GM19238 (cell line): ENCODE measurements around the gene ACTR10.

Experiments used
- DNase-seq: peaks from one replicate; pipeline ENCODE4 v3.0.0; 2011; ENCODE audit warnings: low spot score; ENCODE audit not compliant: insufficient read length

Gene ACTR10

DNA sequence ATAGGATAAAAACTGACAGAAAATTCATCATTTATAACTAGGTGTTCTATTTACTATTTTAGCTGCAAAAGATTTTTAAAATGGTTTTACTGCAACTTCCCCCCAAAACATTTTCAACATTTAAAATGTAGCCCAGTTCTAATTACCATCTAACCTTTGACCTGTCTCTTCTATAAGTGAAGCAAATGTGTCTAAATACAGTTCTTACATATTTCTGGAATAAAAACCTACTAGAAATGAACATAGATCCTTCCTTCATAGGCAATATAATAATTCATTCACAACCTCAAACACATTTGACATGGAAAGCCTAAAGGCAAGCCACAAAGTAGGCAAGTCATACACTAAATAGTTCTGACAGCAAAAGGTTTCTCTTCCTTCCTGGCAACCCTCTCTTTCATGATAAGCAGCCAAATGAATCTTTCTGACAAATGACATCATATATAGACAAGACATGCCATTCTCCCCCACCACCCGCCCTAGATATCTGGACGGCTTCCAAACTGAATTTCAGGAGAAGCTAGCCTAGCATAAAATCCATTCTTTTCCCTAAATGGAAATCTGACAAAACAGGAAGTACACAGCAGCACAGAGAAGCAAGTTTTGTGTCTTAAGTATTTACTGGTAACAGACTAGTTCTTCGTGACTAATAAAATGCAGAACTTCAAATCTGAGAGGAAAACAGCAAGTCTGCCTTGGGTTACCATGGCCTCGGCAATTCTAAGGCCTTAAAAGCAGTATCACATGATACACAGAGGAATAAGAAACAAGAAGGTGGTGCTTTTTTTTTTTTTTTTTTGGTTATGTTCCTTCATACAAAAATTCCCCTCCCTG, 81.2 kb downstream of the ACTR10 start:
- DNase-seq = no peak

GRCh38 chr14:58281969-58282368, 82.0 kb downstream of the ACTR10 start:
- no peak for DNase-seq

GRCh38 chr14:58282925-58283593, 83.1 kb downstream of the ACTR10 start:
- DNase-seq = no peak

GRCh38 chr14:58283730-58284129, 83.8 kb downstream of the ACTR10 start:
- DNase-seq = no peak

GRCh38 chr14:58285132-58285531, 85.2 kb downstream of the ACTR10 start:
- DNase-seq = no peak
